Measurements from ENCODE around the gene FRMD4B.

FRMD4B gene

DNA sequence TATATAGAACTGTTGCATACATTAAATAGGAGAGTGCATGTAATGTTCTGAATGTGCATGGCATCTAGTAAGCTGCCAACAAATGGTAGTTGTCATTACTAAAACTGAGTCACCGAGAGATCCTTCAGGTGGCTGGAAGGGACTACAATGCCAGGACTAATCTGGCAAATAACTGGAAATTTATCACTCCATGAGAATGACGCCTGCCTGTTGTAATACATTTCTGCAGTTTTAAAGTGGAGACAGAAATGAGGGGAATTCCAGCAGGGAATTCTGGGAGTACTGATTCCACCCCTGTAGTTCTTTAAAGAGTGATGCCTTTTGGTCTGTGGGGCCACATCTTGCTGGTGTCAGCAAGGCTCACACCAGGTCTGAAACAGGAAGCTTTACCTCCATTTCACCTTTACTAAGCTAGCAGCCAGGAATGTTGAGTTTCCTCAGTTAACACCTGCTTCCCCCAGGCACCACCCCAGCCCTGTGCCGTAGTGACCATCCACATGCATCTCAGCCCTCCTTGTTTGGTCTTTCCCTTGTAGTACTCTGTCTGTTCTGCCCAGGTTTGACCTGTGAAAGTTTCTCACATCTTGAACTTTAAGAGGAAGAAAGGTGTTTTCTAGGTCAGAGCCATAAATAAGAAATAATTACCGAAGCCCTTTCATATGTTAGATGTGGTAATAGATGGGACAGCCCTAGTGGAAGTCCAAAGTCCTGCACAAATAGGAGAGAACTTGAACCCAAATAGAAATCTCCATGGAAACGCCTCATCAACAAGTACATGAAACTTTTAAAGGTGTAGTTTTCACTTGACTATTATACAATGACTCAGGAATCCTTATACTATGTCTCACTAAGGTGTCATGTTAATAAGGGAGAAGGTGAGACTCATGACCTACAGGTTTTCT is 206.8 kb downstream of the FRMD4B start:
- H3K27me3 ChIP-seq (ENCODE audit: insufficient read depth, low read length, poor library complexity) = no peaks in the 10 kb centered on the region
- peaks cover 79% of the 10 kb centered on the region for H3K36me3 ChIP-seq (ENCODE audit: insufficient read depth, low read length)
- H2AFZ ChIP-seq (ENCODE audit: low read depth, low read length) = no peak overlapping the region
- TF ChIP-seq, protein P1, sequence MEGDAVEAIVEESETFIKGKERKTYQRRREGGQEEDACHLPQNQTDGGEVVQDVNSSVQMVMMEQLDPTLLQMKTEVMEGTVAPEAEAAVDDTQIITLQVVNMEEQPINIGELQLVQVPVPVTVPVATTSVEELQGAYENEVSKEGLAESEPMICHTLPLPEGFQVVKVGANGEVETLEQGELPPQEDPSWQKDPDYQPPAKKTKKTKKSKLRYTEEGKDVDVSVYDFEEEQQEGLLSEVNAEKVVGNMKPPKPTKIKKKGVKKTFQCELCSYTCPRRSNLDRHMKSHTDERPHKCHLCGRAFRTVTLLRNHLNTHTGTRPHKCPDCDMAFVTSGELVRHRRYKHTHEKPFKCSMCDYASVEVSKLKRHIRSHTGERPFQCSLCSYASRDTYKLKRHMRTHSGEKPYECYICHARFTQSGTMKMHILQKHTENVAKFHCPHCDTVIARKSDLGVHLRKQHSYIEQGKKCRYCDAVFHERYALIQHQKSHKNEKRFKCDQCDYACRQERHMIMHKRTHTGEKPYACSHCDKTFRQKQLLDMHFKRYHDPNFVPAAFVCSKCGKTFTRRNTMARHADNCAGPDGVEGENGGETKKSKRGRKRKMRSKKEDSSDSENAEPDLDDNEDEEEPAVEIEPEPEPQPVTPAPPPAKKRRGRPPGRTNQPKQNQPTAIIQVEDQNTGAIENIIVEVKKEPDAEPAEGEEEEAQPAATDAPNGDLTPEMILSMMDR (IDR thresholded peaks at IDR 0.05; ENCODE audit: borderline replicate concordance, extremely low read depth, low read length, poor library complexity, severe bottlenecking) = no peak
- no peak for TF ChIP-seq EZH2 (IDR thresholded peaks at IDR 0.05; ENCODE audit: borderline replicate concordance, low read depth, low read length, severe bottlenecking)
- no peaks in the 10 kb centered on the region for H4K20me1 ChIP-seq (ENCODE audit: insufficient read depth, low read length)
- H3K4me3 ChIP-seq (ENCODE audit: low read depth in 1 of 2, low read length in 2 of 2) = no peak overlapping the region
- H3K9me3 ChIP-seq (ENCODE audit: insufficient read depth, low read length, severe bottlenecking) = no peaks in the 10 kb centered on the region
- no peak overlapping the region for H3K4me2 ChIP-seq (ENCODE audit: insufficient read depth, low read length)
- no peak overlapping the region for H3K9ac ChIP-seq (ENCODE audit: low read depth, low read length)
- ATAC-seq (ENCODE audit: insufficient read depth, low read depth) (no peak), DNase-seq (no peak)
- H3K4me1 ChIP-seq (ENCODE audit: insufficient read depth, low read length) = no peaks in the 10 kb centered on the region
- H3K79me2 ChIP-seq (ENCODE audit: insufficient read depth, low read length) = no peaks in the 10 kb centered on the region
- H3K27ac ChIP-seq (ENCODE audit: low read length) = no peak overlapping the region

DNA sequence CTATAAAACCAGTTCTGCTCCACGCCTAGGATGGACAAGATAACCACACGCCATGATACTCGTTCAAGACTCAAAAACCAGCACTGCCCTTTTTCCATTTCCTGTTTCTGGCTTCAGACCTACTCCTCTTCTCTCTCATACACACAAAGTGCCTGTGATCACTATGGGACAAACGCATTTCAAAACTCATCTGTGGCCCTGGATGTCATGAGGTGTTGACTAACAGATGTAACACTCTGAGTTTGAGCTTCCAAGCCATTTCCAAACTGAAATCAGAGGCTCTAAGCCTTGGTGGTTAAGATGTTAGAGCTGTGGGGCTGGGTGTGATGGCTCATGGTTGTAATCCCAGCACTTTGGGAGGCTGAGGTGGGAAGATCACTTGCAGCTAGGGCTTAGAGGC is 207.8 kb downstream of the FRMD4B start:
- no peaks in the 10 kb centered on the region for H3K4me1 ChIP-seq (ENCODE audit: insufficient read depth, low read length)
- no peak for ATAC-seq (ENCODE audit: insufficient read depth, low read depth)
- H3K9me3 ChIP-seq (ENCODE audit: insufficient read depth, low read length, severe bottlenecking) = no peaks in the 10 kb centered on the region
- H3K27me3 ChIP-seq (ENCODE audit: insufficient read depth, low read length, poor library complexity) = no peaks in the 10 kb centered on the region
- no peak overlapping the region for H2AFZ ChIP-seq (ENCODE audit: low read depth, low read length)
- no peaks in the 10 kb centered on the region for H4K20me1 ChIP-seq (ENCODE audit: insufficient read depth, low read length)
- H3K9ac ChIP-seq (ENCODE audit: low read depth, low read length) = no peak overlapping the region
- TF ChIP-seq EZH2 (IDR thresholded peaks at IDR 0.05; ENCODE audit: borderline replicate concordance, low read depth, low read length, severe bottlenecking) = no peak
- TF ChIP-seq, protein P1 (IDR thresholded peaks at IDR 0.05; ENCODE audit: borderline replicate concordance, extremely low read depth, low read length, poor library complexity, severe bottlenecking) = no peak
- no peak overlapping the region for H3K27ac ChIP-seq (ENCODE audit: low read length)
- DNase-seq = no peak
- H3K36me3 ChIP-seq (ENCODE audit: insufficient read depth, low read length) = peaks cover 76% of the 10 kb centered on the region
- no peak overlapping the region for H3K4me2 ChIP-seq (ENCODE audit: insufficient read depth, low read length)
- no peaks in the 10 kb centered on the region for H3K79me2 ChIP-seq (ENCODE audit: insufficient read depth, low read length)
- H3K4me3 ChIP-seq (ENCODE audit: low read depth in 1 of 2, low read length in 2 of 2) = no peak overlapping the region

DNA sequence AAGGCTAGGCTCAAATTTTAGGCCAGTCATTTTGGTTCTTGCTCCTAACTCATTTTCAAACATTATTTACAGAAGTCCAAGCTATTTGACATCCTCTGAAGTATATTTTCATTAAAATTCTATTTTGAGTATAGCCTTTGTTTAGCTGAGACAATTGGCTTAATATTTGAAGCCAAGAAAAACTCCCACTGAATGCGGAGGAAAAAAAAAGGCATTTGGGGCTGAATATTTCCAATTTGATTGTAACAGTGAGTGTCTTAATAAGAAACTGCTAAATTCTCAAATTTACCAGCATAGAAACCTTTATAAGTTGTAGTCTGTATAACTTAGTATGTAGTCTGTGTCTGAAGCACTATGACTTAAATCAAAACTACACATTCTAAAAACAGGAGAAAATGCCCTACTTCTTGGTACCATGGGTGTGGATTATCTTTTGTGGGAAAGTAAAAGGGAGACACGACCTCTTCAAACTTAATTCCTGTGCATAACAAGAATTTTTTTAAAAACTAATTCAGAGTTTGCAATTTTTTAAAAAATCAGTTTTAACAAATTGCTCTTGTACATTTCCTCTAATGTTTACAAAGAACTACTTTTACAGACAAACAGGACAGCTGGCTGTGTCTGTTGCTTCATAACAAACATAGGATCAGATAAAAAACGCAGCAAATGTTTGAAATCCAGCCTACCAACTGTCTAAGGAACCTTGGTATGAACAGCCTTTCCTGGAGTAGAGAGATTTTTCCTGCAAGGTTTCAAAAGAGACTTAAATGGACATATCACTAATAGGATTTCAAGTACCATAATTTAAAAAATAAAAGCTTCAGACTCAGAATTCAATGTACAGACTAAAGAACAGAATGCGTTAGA is 210.8 kb downstream of the FRMD4B start:
- no peak for TF ChIP-seq EZH2 (IDR thresholded peaks at IDR 0.05; ENCODE audit: borderline replicate concordance, low read depth, low read length, severe bottlenecking)
- TF ChIP-seq, protein P1 (IDR thresholded peaks at IDR 0.05; ENCODE audit: borderline replicate concordance, extremely low read depth, low read length, poor library complexity, severe bottlenecking) = no peak
- H3K36me3 ChIP-seq (ENCODE audit: insufficient read depth, low read length) = peaks cover 59% of the 10 kb centered on the region

More for the DNA sequence above, 210.8 kb downstream of the FRMD4B start:
- Histone ChIP-seq H3K79me2 (ENCODE audit: insufficient read depth, low read length) (no peaks in the 10 kb centered on the region), H2AFZ (ENCODE audit: low read depth, low read length) (no peak overlapping the region), H3K9ac (ENCODE audit: low read depth, low read length) (no peak overlapping the region), H3K4me1 (ENCODE audit: insufficient read depth, low read length) (no peaks in the 10 kb centered on the region), H3K9me3 (ENCODE audit: insufficient read depth, low read length, severe bottlenecking) (no peaks in the 10 kb centered on the region), H3K4me3 (ENCODE audit: low read depth in 1 of 2, low read length in 2 of 2) (no peak overlapping the region), H3K4me2 (ENCODE audit: insufficient read depth, low read length) (no peak overlapping the region), H4K20me1 (ENCODE audit: insufficient read depth, low read length) (no peaks in the 10 kb centered on the region), H3K27me3 (ENCODE audit: insufficient read depth, low read length, poor library complexity) (no peaks in the 10 kb centered on the region), H3K27ac (ENCODE audit: low read length) (no peak overlapping the region)
- DNase-seq (no peak), ATAC-seq (ENCODE audit: insufficient read depth, low read depth) (no peak)

Measured in DND-41 (cell line).